Fibroblast of the aortic adventitia (primary cell): Measurements from ENCODE around the gene PACRG. TPM values are rescaled to one million over a fixed set of nuclear protein-coding genes. Genes with fewer than 3 reads are reported as not detected.

Experiments used
- DNase-seq: peaks from one replicate; pipeline ENCODE4 v3.0.0-alpha.2; 2010; ENCODE audit warnings: low read depth
- H3K4me3 ChIP-seq: 2 replicates; pipeline ENCODE4 v1.5.1; 2011; ENCODE audit warnings: low read depth, mild to moderate bottlenecking, control low read depth, low read length, moderate library complexity
- CTCF ChIP-seq: IDR thresholded peaks from 2 replicates; pipeline ENCODE4 v1.5.1; 2011; ENCODE audit warnings: mild to moderate bottlenecking, low read length, control low read depth, inconsistent platforms; ENCODE audit not compliant: insufficient read depth
- total RNA-seq: library from RNA; depleted of rRNA; stranded (reverse); fragments of >200 nt; gene quantifications from 2 replicates; pipeline ENCODE4 v1.2.3, GENCODE V29; 2012; ENCODE audit warnings: low replicate concordance

The PACRG gene
- total RNA-seq, 1 donor = 0.63 TPM

GRCh38 chr6:163030980-163031379 is 303.2 kb downstream of the PACRG start:
- no peak for TF ChIP-seq CTCF
- no peak for DNase-seq
- no peak overlapping the region for H3K4me3 ChIP-seq

GRCh38 chr6:163031931-163032330 is 304.2 kb downstream of the PACRG start:
- H3K4me3 ChIP-seq = no peak overlapping the region
- DNase-seq = no peak
- TF ChIP-seq CTCF = no peak

- no peak for TF ChIP-seq CTCF
- DNase-seq = no peak
Measured at GRCh38 chr6:163036160-163036645, 308.4 kb downstream of the PACRG start.

GRCh38 chr6:163038317-163038716 is 310.5 kb downstream of the PACRG start:
- H3K4me3 ChIP-seq = no peak overlapping the region
- DNase-seq = no peak
- TF ChIP-seq CTCF = no peak

More at GRCh38 chr6:163036160-163036645, 308.4 kb downstream of the PACRG start:
- H3K4me3 ChIP-seq = no peak overlapping the region

GRCh38 chr6:163048345-163048744 is 320.6 kb downstream of the PACRG start:
- no peak overlapping the region for H3K4me3 ChIP-seq
- no peak for TF ChIP-seq CTCF
- no peak for DNase-seq

GRCh38 chr6:163053667-163054344 is 326.0 kb downstream of the PACRG start:
- TF ChIP-seq CTCF = no peak
- no peak for DNase-seq
- H3K4me3 ChIP-seq = no peak overlapping the region

GRCh38 chr6:163054641-163055040 is 326.9 kb downstream of the PACRG start:
- H3K4me3 ChIP-seq = no peak overlapping the region
- no peak for TF ChIP-seq CTCF
- DNase-seq = no peak
